ENCODE data around the gene CDC42BPA.

The CDC42BPA gene, protein sequence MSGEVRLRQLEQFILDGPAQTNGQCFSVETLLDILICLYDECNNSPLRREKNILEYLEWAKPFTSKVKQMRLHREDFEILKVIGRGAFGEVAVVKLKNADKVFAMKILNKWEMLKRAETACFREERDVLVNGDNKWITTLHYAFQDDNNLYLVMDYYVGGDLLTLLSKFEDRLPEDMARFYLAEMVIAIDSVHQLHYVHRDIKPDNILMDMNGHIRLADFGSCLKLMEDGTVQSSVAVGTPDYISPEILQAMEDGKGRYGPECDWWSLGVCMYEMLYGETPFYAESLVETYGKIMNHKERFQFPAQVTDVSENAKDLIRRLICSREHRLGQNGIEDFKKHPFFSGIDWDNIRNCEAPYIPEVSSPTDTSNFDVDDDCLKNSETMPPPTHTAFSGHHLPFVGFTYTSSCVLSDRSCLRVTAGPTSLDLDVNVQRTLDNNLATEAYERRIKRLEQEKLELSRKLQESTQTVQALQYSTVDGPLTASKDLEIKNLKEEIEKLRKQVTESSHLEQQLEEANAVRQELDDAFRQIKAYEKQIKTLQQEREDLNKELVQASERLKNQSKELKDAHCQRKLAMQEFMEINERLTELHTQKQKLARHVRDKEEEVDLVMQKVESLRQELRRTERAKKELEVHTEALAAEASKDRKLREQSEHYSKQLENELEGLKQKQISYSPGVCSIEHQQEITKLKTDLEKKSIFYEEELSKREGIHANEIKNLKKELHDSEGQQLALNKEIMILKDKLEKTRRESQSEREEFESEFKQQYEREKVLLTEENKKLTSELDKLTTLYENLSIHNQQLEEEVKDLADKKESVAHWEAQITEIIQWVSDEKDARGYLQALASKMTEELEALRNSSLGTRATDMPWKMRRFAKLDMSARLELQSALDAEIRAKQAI (N-terminal part only)

GRCh38 chr1:227318016-227318852 lies at the start of gene CDC42BPA:
CDC42BPA (minus strand) TSS chr1:227318492; CDS start chr1:227317182, 1,310 bp downstream.
- peak; percentile 89 for DNase-seq (ENCODE audit: extremely low spot score)
- ChIA-PET CTCF (no interaction called here), POLR2A (interaction anchor here (0.5 to 2.2 kb wide), 19 partner anchors 8 to 378 kb away, joined by 3 to 12 read pairs (median 4); partner anchors contain the start of gene COQ8A)
- TF ChIP-seq BHLHE40 (IDR thresholded peaks at IDR 0.05; ENCODE audit: borderline replicate concordance) (no peak), ARNT (IDR thresholded peaks at IDR 0.05) (peak; percentile 65), NFRKB (IDR thresholded peaks at IDR 0.05) (no peak), ZNF384 (IDR thresholded peaks at IDR 0.05) (no peak), SUZ12 (IDR thresholded peaks at IDR 0.05) (no peak), FOXA1 (IDR thresholded peaks at IDR 0.05) (no peak), TARDBP (IDR thresholded peaks at IDR 0.05) (no peak), LEF1 (IDR thresholded peaks at IDR 0.05; ENCODE audit: borderline replicate concordance) (peak; percentile 87), CTBP1 (IDR thresholded peaks at IDR 0.05; ENCODE audit: borderline replicate concordance) (no peak; the same call in 1 of the 2 replicates), FOXM1 (IDR thresholded peaks at IDR 0.05; ENCODE audit: borderline replicate concordance) (peak; percentile 89), L3MBTL2 (conservative IDR thresholded peaks at IDR 0.05) (no peak), ELF4 (IDR thresholded peaks at IDR 0.05) (no peak), HDGF (IDR thresholded peaks at IDR 0.05; ENCODE audit: borderline replicate concordance) (no peak), SP1 (IDR thresholded peaks at IDR 0.05) (no peak), FOXK2 (IDR thresholded peaks at IDR 0.05) (no peak)
- TF ChIP-seq, protein P1, sequence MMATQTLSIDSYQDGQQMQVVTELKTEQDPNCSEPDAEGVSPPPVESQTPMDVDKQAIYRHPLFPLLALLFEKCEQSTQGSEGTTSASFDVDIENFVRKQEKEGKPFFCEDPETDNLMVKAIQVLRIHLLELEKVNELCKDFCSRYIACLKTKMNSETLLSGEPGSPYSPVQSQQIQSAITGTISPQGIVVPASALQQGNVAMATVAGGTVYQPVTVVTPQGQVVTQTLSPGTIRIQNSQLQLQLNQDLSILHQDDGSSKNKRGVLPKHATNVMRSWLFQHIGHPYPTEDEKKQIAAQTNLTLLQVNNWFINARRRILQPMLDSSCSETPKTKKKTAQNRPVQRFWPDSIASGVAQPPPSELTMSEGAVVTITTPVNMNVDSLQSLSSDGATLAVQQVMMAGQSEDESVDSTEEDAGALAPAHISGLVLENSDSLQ (IDR thresholded peaks at IDR 0.05): no peak

DNA sequence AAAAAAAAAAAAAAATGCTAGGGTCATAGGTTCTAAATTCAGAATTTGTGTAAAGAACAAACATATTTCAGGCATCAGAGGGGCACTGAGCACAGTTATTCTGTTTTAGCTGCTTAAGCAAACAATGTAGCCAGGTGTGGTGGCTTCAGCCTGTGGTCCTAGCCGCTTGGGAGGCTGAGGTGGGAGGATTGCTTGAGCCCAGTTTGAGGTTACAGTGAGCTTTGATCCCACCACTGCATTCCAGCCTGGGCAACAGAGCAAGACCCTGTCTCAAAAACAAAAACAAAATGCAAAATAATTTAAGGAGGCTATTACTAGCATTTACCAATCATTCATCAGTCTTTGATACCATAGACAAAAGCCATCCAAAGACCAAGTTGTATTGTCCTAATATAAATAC lies 49.7 kb upstream of the CDC42BPA start:
- CTCF ChIA-PET: no interaction called here
- POLR2A ChIA-PET: no interaction called here
- no peak for TF ChIP-seq FOXM1 (IDR thresholded peaks at IDR 0.05; ENCODE audit: borderline replicate concordance)
- TF ChIP-seq FOXK2 (IDR thresholded peaks at IDR 0.05): no peak
- TF ChIP-seq L3MBTL2 (conservative IDR thresholded peaks at IDR 0.05): no peak
- TF ChIP-seq, protein P1 (IDR thresholded peaks at IDR 0.05): no peak
- no peak for TF ChIP-seq ZNF384 (IDR thresholded peaks at IDR 0.05)
- TF ChIP-seq ELF4 (IDR thresholded peaks at IDR 0.05): no peak
- TF ChIP-seq SP1 (IDR thresholded peaks at IDR 0.05): no peak
- no peak for TF ChIP-seq TARDBP (IDR thresholded peaks at IDR 0.05)
- no peak for TF ChIP-seq CTBP1 (IDR thresholded peaks at IDR 0.05; ENCODE audit: borderline replicate concordance)
- no peak for DNase-seq (ENCODE audit: extremely low spot score)

- ChIA-PET CTCF (no interaction called here), POLR2A (no interaction called here)
- TF ChIP-seq L3MBTL2 (conservative IDR thresholded peaks at IDR 0.05) (no peak), SP1 (IDR thresholded peaks at IDR 0.05) (no peak), NFRKB (IDR thresholded peaks at IDR 0.05) (no peak), FOXM1 (IDR thresholded peaks at IDR 0.05; ENCODE audit: borderline replicate concordance) (no peak), TARDBP (IDR thresholded peaks at IDR 0.05) (no peak), CTBP1 (IDR thresholded peaks at IDR 0.05; ENCODE audit: borderline replicate concordance) (no peak), LEF1 (IDR thresholded peaks at IDR 0.05; ENCODE audit: borderline replicate concordance) (no peak), SUZ12 (IDR thresholded peaks at IDR 0.05) (no peak), BHLHE40 (IDR thresholded peaks at IDR 0.05; ENCODE audit: borderline replicate concordance) (no peak), HDGF (IDR thresholded peaks at IDR 0.05; ENCODE audit: borderline replicate concordance) (no peak)
Observed at GRCh38 chr1:227365473-227366431, 47.5 kb upstream of the CDC42BPA start.

DNA sequence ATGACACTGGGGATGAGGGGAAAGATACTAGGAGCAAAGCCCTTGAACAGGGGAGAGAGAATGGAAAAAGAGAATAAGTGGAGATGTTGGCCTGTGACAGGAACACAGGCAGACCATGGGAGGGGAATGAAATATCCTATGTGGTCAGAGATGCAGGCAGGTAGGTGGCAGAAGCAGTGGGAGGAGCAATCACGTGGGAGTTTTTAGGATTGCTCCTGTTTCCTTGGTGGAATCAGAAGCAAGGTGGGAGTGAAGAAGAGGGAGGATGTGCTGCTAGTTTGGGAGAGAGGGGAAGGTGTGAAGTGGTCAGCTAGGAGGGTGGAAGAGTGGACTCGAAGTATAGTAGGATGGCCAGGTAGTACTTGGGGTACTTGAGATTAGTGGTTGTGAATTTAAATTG lies 46.4 kb upstream of the CDC42BPA start:
- no peak for TF ChIP-seq FOXK2 (IDR thresholded peaks at IDR 0.05)
- TF ChIP-seq TARDBP (IDR thresholded peaks at IDR 0.05): no peak
- TF ChIP-seq FOXA1 (IDR thresholded peaks at IDR 0.05): no peak
- TF ChIP-seq NFRKB (IDR thresholded peaks at IDR 0.05): no peak
- TF ChIP-seq CTBP1 (IDR thresholded peaks at IDR 0.05; ENCODE audit: borderline replicate concordance): no peak
- TF ChIP-seq BHLHE40 (IDR thresholded peaks at IDR 0.05; ENCODE audit: borderline replicate concordance): no peak
- TF ChIP-seq, protein P1 (IDR thresholded peaks at IDR 0.05): no peak
- no peak for TF ChIP-seq ZNF384 (IDR thresholded peaks at IDR 0.05)
- no peak for TF ChIP-seq HDGF (IDR thresholded peaks at IDR 0.05; ENCODE audit: borderline replicate concordance)
- TF ChIP-seq SUZ12 (IDR thresholded peaks at IDR 0.05): no peak
- TF ChIP-seq FOXM1 (IDR thresholded peaks at IDR 0.05; ENCODE audit: borderline replicate concordance): no peak
- TF ChIP-seq SP1 (IDR thresholded peaks at IDR 0.05): no peak
- TF ChIP-seq L3MBTL2 (conservative IDR thresholded peaks at IDR 0.05): no peak
- no peak for TF ChIP-seq ELF4 (IDR thresholded peaks at IDR 0.05)
- TF ChIP-seq LEF1 (IDR thresholded peaks at IDR 0.05; ENCODE audit: borderline replicate concordance): no peak
- no peak for TF ChIP-seq ARNT (IDR thresholded peaks at IDR 0.05)
- ChIA-PET POLR2A (no interaction called here), CTCF (interaction anchor here (0.6 kb wide), 1 partner anchor 831 kb away, joined by 4 read pairs; no protein-coding TSS in a partner anchor)
- no peak for DNase-seq (ENCODE audit: extremely low spot score)

More at GRCh38 chr1:227365473-227366431, 47.5 kb upstream of the CDC42BPA start:
- no peak for DNase-seq (ENCODE audit: extremely low spot score)
